Right renal pelvis (tissue), 4 donors: Measurements from ENCODE around the gene MAT1A. TPM values are rescaled to one million over a fixed set of nuclear protein-coding genes. Genes with fewer than 3 reads are reported as not detected.
"Not testable (repeated sequence)": the region's sequence is repeated elsewhere in the genome, so short reads cannot be mapped to it uniquely, and the experiment has no call there.

Experiments used
- DNase-seq, 4 donors: peaks; one replicate each; pipeline ENCODE4 v3.0.0-alpha.2; 2013; ENCODE audit warnings: low read depth in 4 of 4, low spot score in 3 of 4, missing footprints in 1 of 4
- polyA plus RNA-seq, 4 donors: library from polyadenylated mRNA; unstranded; fragments of 120-200 nt; gene quantifications; one replicate each; pipeline ENCODE4 v1.2.1, GENCODE V29; 2013; ENCODE audit not compliant: insufficient read length in 4 of 4

The MAT1A gene
- polyA plus RNA-seq, 4 donors = 0.81 to 1.4 (median 1.3) TPM

DNA sequence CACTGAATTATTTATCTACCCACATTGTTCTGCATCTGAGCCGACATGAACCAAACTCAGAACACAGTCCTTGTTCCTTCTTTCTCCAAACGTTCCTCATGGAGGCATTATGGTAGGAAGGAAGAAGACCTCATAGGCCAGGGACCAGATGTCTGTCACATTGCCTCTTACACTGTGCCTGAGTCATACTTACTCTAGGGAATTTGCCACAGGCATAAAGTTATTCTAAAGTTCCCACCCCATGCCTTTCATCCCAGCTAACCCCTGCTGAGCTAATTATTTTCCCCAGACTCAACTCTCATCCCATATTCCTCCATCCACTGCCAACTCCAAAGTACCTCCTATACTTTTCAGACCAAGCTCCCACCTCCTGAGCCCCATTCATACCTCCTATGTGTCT lies 21.2 kb downstream of the MAT1A start:
- no peak for DNase-seq

DNA sequence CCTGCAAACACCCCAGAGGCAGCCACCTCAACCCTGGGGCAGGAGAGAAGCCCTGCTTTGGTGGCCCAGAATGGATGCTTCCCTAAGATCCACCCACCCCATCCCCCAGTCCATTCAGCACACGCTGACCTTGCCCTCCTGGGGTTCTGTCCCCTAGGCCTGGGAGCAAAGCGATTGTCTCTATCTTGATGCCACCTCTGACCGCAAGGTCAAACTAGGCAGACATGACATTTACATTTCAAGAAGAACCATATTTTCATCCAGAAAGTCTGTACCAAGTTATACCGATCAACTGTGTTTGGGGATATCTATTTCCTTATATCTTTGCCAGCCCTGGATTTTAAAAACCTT lies 23.0 kb downstream of the MAT1A start:
- no peak for DNase-seq

DNA sequence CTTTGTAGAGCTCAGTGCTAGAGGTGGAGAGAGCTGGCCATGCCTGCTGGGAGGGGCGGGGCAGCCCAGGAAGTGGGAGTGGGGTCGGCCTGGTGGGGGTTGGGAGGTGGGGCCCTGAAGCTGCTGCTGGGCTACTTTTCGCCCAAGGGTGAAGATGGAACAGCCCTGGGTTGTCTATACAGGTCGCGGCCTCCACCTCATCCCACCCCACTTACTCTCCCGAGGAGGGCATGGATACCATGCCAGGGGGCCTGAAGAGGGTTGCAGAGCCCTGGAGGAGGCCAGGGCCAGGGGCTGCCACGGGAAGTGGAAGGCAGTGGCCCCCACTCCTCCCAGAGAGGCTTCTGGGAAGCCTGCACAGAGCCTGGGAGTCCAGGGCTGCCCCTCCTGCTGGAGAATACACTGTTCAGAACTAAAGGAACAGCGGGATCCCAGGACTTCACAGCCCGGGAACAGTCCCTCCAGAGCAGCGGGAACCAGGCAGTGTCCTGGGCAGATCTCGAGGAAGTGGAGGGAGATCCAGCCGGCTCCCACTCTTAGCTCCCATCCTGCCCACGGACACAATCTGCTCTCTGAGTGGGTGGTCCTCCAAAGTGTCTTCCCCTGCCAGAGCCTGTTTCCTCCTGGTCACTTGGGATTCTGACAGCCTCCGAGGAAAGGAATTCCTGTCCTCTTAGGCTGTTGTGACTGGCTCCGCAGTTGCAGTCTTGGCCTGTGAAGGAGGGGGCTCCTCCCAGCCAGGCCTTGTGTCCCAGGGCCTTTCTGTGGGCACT lies 23.5 kb downstream of the MAT1A start:
- DNase-seq = no peak

DNA sequence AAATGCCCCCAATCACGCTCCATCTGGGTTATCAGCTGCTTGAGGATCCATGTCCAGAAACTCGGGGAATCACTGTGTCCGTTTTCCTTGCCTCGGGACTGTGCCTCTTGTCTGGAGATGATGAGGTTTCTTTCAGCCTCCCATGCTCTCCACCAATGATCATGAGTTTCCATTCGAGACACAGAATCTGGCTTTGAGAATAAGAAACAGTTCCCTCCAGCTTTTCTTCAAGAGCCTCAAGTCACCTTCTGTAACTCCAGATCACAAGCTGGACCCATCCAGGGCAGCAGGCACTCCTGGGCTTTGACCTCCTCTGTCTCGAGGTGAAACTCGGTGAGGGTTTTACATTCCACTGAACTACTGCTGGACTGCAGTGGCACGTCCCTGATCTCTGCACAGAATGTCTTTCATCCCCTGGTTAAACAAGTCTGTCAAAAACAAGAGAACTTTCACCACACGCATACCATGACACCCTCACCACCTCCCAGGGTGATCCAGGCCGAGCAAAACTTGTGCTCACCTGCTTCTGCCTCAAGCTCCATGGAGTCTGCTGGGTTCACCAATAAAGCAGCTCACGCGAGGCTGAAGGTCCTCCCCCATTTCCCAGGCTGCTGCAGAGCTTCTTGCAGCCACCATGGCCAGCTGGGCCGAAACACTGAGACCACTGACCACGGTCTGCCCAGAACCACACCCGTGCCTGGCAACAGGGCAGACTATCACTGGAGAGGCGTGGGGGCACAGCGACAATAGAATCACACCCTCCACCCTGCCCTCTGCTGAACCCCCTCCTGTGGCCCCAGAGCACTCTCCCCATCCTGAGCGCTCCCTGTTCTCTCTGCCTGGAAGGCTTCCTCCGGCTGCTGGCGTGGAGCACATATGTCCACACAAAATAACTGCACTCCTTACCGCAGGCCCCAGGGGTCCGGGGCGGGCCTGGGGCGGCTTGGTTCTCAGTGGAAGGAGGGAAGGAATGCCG lies 25.1 kb downstream of the MAT1A start:
- DNase-seq = no peak

- no peak for DNase-seq
Observed at GRCh38 chr10:80261316-80262030, 28.0 kb downstream of the MAT1A start.

DNA sequence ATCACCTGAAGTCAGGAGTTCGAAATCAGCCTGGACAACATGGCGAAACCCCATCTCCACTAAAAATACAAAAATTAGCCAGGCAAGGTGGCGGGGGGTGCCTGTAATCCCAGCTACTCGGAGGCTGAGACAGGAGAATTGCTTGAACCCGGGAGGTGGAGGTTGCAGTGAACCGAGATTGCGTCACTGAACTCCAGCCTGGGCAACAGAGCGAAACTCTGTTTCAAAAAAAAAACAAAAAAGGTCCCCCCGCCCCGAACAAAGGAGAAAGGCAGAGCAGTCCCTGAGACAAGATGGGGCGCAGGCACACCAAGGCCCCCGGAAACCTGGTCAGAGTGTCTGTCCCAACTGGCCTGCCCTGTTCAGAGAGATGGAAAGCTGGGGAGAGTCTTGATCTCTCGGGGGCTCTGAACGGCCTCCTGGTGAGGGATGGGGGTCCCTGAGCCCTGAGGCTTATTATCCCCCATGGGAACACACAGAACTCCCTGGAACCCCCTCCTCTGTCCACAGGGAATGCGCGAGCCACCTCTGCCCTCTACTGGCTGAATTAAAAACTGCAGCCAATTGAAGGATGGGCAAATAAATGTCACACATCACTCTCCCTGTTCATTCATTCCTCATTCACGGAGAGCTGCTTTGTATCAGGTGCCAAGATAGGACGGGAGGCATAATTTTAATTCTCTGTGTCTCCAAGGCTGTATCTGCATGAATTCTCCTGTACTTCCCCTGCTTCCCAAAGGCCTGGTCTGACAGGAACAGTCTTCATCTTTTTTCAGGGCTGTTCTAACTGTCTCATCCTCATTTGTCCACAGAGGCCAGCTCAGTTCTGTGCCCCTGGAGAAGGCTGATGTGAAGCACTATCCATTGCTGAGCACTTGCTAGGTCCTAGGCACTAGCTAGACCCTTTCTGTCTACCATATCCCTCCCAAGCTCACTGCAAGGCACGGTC lies 28.9 kb downstream of the MAT1A start:
- DNase-seq = no peak

DNA sequence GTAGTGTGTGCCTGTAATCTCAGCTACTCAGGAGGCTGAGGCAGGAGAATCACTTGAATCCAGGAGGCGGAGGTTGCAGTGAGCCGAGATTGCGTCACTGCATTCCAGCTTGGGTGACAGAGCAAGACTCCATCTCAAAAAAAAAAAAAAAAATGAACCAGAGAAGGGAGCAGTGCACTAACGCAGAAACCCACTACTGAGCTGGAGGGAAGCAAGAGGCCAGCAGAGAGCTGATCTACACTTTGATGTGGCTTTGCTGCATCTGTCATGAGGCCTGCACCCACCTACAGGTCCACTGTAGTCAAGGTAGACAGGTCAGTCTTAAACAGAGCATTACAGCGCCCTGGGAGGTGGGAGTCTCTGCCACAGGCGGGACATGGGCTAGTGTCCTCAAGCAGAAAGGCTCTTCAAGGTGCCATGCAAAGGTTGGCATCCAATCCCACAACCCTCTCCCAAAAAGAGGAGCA lies 30.0 kb downstream of the MAT1A start:
- DNase-seq = no peak

GRCh38 chr10:80256798-80257197 lies 32.7 kb downstream of the MAT1A start:
- DNase-seq = not testable (repeated sequence)

- not testable (repeated sequence) for DNase-seq
Observed at GRCh38 chr10:80254726-80255125, 34.7 kb downstream of the MAT1A start.

GRCh38 chr10:80253963-80254271 lies 35.5 kb downstream of the MAT1A start:
- not testable (repeated sequence) for DNase-seq

DNA sequence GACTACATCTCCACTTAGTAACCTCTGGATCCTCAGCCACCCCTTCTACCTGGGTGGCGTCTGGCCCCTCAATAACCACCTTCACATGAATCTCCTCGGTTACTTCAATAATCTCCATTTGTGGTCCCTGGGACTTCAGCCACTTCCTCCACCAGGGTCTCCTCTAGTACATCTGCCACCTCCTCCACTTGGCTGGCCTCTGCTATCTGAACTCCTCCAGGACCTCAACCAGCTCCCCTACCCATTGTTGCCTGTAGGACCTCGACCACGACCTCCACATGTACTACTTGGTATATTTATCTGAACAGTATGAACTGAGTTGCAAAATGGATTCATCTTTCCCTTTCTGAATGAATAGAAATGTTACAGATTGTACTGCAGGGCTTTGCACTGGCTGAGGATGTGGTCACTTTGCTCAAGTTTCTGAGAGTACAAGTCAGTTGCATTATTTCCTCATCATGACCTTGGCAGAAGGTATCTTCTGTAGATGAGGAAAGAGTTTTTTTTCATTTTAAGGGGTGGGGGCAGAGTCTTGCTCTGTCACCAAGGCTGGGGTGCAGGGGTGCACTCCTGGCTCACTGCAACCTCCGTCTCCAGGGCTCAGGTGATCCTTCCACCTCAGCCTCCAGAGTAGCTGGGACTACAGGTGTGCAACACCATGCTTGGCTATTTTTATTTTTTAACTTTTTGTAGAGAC lies 36.0 kb downstream of the MAT1A start:
- DNase-seq = no peak

GRCh38 chr10:80252296-80252887 lies 37.1 kb downstream of the MAT1A start:
- DNase-seq = no peak

GRCh38 chr10:80251703-80252280 lies 37.7 kb downstream of the MAT1A start:
- DNase-seq = not testable (repeated sequence)

DNA sequence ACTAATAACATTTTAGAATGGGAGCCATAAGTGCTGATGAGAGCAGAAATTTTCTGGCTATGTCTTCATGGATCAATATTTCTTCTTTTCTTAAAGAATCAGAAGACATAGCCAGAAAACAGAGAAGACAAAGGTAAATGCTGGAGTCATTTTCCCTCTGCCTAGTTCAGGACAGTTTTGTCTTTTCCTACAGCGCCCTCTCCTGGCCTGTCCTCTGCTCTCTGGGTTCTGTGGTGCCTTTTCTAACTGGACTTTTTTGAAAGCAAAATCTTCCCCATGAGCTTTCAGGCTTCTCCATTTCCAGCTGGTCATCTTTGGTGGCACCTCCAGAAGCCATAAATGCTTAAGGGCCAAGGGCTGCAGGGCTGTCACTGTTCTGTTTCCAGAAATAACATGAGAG lies 39.1 kb downstream of the MAT1A start:
- DNase-seq = not testable (repeated sequence)

DNA sequence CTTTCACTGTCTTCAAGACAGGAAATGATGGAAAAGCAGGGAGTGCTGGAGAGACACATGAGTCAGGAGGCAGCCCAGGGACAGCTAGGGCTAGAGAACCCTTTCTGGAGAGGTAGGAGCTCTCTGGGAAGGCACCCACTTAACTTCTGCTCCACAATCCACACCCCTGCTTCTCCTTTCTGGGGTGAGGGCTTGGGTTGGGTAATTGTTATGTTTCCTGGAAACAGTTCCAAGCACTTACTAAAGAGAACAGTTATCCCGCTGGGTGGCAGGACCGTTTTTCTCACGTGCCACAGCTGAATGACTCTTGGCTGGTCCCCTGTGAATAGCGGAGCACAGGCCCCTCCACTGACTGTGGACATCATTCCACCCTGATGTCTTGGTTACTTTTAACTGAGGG lies 39.6 kb downstream of the MAT1A start:
- DNase-seq = not testable (repeated sequence)

DNA sequence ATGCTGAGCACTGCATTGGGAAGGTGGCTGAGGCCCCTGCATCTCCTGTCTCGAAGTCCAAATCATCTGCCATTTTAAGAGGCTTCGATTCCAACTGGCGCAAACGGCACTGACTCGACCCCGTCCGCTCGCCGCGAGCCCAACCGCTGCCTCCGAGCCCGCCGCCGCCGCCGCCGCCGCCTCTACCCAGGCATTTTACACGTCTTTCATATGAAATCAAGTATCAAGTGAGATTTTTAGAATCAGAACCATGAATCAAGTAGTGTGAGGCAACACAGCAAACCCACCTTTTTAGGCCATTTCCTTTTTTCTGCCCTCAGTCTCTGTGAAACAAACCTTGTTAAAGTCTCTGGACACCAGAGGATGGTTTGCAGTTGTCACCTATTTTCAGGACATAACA lies 41.8 kb downstream of the MAT1A start:
- not testable (repeated sequence) for DNase-seq

DNA sequence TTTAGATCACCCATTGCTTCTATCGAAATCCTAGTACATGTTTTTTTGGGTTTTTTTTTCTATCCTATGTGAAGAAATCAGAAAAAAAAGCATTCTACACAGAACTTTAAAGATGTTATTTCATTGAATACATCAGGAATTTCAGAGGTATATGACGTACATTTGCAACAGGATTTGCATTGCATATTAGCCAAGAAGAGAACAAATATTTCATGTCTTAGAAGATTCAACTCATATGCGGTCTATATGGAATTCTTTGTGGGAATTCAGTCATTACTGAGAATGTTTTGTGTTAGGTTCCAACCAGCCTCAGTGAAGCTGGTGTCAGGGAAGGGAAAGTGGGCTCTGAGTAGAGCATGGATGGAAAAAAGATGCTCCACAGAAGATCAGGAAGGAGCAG lies 45.1 kb downstream of the MAT1A start:
- DNase-seq = not testable (repeated sequence)

- not testable (repeated sequence) for DNase-seq
Observed at GRCh38 chr10:80242341-80242740, 47.1 kb downstream of the MAT1A start.

DNA sequence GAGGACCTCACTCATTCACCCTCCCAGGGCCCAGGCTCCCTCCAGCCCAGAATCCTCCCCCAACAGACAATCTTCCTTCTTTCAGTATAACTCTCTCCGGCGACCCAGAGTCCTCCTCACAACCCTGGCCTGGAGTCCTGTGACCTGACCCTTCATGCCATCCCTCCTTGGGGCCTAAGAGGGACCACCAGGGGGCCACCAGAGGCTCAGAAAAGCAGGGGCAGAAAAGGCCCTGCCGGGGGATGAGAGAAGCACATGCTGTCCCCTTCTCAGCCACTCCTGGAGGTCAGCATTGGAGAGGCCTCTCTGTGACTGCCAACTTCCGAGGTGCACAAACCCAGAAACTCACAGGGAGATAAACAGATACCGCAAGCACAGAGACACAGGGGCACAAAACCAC lies 53.0 kb downstream of the MAT1A start:
- not testable (repeated sequence) for DNase-seq
